GOT3 (cell line): ENCODE measurements around the gene ATP11A.

Experiments
- DNase-seq: peaks from one replicate; lab custom pipeline; 2025; ENCODE audit warnings: mixed read lengths; lab: John Stamatoyannopoulos, UW

The ATP11A gene

GRCh38 chr13:112907871-112908331, 218.1 kb downstream of the ATP11A start:
- DNase-seq, result no peak

DNA sequence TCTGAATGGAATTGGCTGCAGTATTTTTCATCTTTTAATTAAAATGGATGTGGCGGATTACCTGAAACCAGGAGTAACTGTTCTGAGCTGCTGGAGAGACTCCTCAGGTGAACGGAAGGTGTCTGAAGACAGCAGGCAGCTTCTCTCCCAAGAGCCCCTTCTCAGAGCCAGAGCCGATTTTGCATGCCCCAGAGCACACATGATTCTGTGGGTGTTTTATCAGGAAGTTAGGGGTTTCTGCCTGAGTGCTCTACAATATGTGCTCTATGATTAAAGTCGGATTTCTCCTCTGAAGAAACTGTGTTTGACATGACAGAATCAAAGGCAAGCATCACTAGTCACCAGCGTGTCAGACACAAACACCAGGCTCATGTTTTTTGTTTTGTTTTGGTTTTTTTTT, 218.5 kb downstream of the ATP11A start:
- no peak for DNase-seq

DNA sequence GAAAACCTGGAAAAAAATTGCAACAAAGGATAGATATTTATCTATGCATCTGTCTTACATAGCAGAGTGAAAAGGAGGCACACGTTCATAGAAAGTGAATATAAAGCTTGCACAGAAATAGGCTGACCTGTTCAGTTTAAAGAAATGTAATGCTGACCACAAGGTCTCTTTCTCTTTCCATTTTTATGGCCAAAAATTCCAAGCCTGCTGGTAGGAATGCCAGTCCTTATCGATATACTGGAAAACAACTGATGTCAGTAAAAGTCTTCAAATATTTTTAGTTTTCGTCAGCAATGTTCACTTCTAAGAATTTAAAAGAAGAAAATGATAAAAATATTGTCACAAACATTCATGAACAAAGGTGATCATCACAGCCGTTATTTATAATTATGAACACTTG, 220.2 kb downstream of the ATP11A start:
- no peak for DNase-seq

DNA sequence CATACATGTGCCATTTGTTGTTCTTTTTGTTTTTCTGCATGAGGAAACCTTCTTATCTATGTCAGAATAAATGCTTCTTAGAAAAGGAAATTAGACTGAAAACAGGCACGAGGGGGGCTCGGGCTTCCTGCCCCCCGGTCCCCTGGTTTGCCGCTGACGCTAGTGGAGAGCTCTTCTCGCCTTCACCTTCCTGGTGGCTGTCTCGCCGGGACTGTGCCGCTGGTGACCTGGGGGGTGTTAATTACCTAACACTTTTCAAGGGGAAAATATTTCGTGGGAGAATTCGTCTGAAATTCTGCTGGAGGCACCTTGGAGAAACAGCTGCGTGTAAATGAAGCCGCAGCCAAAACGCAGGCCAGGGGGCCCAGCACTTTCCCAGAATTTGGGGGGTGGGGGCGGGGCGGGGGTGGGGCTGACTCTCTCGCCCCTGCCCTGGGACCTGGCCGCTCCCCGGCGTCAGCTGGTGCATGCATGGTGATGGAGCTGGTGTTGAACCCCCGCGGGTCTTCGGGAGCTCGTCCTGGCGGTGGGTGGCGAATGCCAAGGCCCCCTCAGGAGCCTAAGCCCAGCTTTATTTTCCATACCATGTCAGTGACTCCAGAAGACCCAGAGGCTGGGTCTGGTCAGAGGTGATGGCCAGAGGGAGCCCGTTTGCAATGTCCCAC, 220.9 kb downstream of the ATP11A start:
- no peak for DNase-seq

GRCh38 chr13:112911285-112911701, 221.5 kb downstream of the ATP11A start:
- no peak for DNase-seq

- DNase-seq, result no peak
Measured at GRCh38 chr13:112911883-112912282, 222.0 kb downstream of the ATP11A start.

- no peak for DNase-seq
Measured at GRCh38 chr13:112912726-112913440, 223.0 kb downstream of the ATP11A start.

DNA sequence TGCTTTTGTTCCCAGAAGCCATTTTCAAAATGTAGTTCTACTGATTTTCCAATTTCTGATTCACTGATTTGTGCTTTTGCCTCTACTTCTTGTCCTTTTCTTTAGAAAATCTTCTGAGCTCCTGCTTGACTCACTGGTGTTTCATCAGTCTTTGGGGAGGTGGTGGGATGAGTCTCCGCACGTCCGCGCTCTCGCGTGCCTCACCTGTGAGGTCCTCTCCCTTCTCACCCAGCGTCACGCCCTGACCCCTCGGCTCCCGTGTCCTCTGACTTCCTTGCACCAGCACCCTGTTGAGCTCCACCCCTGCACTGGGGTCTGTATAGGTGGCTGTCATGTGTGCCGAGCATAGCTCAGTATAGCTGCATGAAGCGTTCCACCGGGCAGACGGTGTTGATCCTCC, 226.5 kb downstream of the ATP11A start:
- no peak for DNase-seq

DNA sequence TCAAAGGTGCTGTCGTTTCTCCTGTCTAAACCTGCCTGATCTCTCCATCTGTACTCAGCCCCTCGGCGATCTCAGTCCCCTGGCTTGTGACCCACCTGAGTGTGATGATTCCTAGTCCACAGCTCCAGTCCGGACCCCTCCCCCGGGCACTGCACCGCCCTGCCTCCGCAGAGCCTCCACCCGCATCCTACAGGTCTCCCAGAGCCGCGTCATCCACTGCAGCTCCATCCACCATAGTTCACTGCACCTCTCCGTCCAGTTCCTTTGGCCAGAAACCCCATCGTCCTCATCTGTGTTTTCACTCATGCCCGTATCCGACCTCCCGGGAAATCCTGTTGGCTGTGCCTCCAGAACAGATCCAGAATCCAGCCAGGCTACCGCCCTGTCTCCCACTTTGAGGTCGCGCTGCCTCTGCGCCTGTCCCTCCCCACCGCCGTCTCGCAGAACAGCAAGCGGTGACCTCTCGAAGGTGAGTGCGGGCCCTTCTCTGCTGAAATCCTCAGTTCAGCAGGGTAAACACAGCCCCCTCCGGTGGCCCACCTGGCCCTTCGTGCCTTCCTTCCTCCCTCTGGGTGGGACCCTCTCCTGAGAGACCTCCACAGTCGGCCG, 227.3 kb downstream of the ATP11A start:
- DNase-seq, result no peak

DNA sequence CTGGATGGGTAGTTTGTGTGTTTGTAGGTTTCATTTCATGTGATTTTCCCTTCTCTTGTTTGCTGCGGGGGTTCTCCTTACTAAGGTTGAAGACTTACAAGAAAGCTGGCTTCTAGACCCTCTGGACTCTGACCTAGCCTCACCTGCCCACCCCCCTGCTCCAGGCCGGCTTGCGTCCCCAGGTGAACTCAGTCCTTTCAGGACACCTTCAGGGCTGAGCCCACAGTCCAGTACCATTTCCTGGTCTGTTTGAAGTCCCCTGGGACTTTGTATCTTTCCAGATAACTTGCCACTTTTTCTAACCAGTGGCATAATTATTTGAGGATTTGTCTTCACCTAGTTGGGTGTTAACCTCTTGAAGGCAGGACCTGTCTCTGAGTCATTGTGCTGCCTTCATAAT, 227.9 kb downstream of the ATP11A start:
- DNase-seq, result no peak

- no peak for DNase-seq
Measured at GRCh38 chr13:112918266-112918665, 228.4 kb downstream of the ATP11A start.

DNA sequence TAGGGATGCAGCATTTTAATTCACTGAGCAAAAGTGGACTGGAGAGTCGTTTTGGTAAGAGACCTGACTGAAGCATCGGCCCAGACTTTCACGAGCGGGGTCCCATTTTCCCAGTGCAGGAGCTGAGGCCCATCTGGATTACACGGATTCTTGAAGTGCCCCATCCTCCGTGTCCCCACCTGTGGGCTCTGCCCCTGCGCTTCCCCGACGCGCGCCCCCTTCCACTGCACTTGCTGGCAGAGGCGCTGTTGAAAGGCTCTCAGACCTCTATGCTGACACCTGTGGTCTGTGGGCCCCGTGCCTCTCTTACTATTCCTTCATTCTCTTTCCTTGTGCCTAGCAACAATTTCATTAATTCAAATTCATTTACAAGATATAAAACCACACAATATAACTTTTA, 228.9 kb downstream of the ATP11A start:
- no peak for DNase-seq

DNA sequence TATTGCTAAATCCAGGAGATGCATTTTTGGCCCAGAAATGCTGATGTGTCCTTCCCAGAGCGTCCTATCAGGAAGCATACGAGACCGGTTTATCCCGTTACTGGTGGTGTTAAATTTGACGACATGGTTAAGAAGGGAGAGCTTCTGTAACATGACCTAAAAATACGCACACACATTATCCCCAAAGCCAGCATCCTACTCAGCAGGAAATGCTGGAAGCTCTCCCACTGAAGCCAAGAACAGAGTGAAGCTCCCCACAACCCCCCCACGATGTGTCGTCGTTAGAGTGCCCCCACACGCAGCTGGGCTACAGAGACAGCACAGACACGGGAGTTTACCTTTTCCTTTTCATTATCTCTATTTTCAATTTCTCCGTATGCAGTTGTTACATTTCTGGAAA, 234.1 kb downstream of the ATP11A start:
- no peak for DNase-seq

GRCh38 chr13:112924365-112924764, 234.5 kb downstream of the ATP11A start:
- no peak for DNase-seq

DNA sequence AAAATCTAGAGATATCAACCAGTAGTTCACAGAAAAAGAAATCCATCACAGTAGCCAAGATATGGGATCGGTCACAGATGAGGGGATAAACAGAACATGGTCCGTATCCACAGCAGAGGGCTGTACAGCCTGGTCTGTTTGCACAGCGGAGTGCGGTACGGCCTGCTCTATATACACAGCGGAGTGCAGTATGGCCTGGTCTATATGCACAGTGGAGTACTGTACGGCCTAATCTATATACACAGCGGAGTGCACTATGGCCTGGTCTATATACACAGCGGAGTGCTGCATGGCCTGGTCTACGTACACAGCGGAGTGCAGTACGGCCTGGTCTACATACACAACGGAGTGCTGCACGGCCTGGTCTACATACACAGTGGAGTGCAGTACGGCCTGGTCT, 236.2 kb downstream of the ATP11A start:
- no peak for DNase-seq

GRCh38 chr13:112926993-112927392, 237.2 kb downstream of the ATP11A start:
- DNase-seq, result no peak

GRCh38 chr13:112928020-112928971, 238.5 kb downstream of the ATP11A start:
- no peak for DNase-seq

- no peak for DNase-seq
Measured at GRCh38 chr13:112928972-112929782, 239.3 kb downstream of the ATP11A start.

DNA sequence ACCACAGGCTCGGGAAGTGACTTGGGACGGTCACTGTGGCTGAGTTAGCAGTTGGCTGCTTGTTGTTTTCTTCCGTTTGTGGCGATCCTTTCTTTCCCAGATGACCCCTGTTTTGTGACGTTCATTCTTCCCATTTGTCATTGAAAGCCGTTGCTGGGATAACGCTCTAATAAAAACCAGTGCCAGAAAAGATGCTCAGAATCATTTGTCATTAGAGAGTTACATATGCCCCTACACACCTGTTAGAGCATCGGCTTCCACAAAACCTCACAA, 239.9 kb downstream of the ATP11A start:
- DNase-seq, result no peak

DNA sequence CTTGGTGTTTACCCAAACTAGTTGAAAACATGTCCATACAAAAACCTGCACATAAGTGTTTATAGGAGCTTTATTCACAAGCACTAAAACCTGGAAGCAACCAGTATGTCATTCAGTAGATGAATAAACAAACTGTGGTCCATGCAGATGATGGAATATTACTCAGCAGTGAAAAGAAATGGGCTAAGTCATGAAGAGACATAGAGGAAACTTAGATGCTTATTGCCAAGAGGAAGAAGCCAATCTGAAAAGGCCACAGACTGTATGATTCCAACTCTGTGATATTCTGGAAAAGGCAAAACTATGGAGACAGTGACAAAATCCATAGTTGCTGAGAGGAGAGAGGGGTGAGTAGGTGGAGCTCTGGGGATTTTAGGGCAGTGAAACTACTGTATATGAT, 240.4 kb downstream of the ATP11A start:
- no peak for DNase-seq
